DMS153 treated with DMSO at 0.1 percent for 48 hours (cell line): ENCODE results near the gene SDR39U1.

Experiments used
- DNase-seq: peaks from one replicate; lab custom pipeline; 2025; ENCODE audit not compliant: unreplicated experiment; lab: John Stamatoyannopoulos, UW

SDR39U1 gene

GRCh38 chr14:24392325-24393091 is 50.1 kb downstream of the SDR39U1 start:
- peak; percentile 50 for DNase-seq

- no peak for DNase-seq
Observed at GRCh38 chr14:24390701-24391468, 51.7 kb downstream of the SDR39U1 start.
